Measurements from ENCODE around the gene MTHFD2.
"Not testable (repeated sequence)": the region's sequence is repeated elsewhere in the genome, so short reads cannot be mapped to it uniquely, and the experiment has no call there.

The MTHFD2 gene

DNA sequence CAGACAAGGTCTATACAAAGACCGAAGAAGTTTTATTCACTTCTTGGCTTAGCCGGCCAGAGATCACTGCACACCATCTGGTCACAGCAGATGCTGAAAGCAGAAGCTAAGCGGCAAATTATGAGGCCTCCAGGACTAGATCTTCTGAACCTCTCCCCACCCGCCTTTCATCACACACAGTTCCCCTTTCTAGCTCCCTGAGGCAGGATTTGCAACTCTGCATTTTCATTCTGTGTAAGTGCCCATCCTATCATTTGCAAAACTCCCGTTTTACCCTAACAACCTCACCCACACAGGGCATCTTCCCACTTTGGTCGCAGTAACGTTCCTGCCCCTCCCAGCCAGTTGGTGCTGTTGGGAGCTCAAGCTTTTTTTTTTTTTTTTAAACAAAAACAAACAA is 16.7 kb upstream of the MTHFD2 start:
- no peak overlapping the region for H3K4me3 ChIP-seq (ENCODE audit: control insufficient read depth, low read depth, low read length)
- no peak for DNase-seq (ENCODE audit: low read depth)

GRCh38 chr2:74183878-74184277 is 14.5 kb upstream of the MTHFD2 start:
- no peak for TF ChIP-seq CTCF (IDR thresholded peaks at IDR 0.05; ENCODE audit: control insufficient read depth, insufficient read depth, low read depth, low read length, missing control alignments)
- DNase-seq (ENCODE audit: low read depth), result no peak
- H3K4me3 ChIP-seq (ENCODE audit: control insufficient read depth, low read depth, low read length), result no peak overlapping the region

More for the DNA sequence above, 16.7 kb upstream of the MTHFD2 start:
- no peak for TF ChIP-seq CTCF (IDR thresholded peaks at IDR 0.05; ENCODE audit: control insufficient read depth, insufficient read depth, low read depth, low read length, missing control alignments)

DNA sequence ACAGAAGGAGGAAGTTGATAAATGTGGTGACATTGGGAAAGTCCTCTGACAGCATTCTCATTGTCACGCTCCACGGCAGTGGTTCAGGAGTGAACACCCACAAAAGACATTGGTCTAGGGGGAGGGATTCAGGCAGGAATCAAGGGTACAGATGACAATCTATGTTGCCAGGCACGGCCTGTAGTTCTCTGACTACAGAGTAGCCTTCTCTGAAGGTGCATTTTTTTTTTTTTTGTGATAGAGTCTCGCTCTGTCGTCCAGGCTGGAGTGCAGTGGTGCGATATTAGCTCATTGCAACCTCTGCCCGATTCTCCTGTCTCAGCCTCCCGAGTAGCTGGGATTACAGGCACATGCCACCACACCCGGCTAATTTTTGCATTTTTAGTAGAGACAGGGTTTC is 12.4 kb upstream of the MTHFD2 start:
- DNase-seq (ENCODE audit: low read depth), result no peak
- no peak for TF ChIP-seq CTCF (IDR thresholded peaks at IDR 0.05; ENCODE audit: control insufficient read depth, insufficient read depth, low read depth, low read length, missing control alignments)
- H3K4me3 ChIP-seq (ENCODE audit: control insufficient read depth, low read depth, low read length), result no peak overlapping the region

DNA sequence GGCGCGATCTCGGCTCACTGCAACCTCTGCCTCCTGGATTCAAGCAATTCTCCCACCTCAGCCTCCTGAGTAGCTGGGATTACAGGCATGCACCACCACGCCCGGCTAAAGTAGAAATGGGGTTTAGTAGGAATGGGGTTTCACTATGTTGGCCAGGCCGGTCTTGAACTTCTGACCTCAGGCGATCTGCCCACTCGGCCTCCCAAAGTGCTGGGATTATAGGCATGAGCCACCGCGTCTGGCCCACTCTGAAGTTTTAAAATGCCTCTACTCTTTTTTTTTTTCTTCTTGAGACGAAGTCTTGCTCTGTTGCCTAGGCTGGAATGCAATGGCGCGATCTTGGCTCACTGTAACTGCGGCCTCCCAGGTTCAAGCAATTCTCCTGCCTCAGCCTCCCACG is 11.7 kb upstream of the MTHFD2 start:
- not testable (repeated sequence) for H3K4me3 ChIP-seq (ENCODE audit: control insufficient read depth, low read depth, low read length); DNase-seq (ENCODE audit: low read depth)

DNA sequence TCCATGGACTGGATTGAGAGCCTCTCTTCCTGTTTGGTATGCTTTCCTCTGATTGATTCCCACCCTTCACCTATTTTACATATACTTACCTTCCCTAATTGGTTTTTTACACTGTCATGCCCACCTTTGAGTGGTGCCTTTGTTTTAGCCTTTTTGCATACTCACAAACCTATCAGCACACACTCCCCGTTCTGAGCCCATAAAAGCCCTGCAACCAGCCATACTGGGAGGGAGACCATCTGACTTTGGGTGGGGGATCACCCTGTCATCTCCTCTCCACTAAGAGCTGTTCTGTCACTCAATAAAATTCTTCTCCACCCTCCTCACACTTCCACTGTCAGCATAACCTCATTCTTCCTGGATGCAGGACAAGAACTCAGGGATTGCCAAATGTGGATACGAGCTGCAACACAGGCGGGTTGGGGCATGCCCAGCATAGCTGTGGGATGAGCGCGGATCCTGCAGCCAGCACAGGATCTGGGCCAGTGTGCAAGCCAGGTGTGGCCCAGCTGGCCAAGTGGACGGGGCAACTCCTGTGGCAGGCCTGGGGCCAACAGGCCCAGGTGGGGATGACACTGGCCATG is 10.3 kb upstream of the MTHFD2 start:
- no peak for TF ChIP-seq CTCF (IDR thresholded peaks at IDR 0.05; ENCODE audit: control insufficient read depth, insufficient read depth, low read depth, low read length, missing control alignments)
- no peak overlapping the region for H3K4me3 ChIP-seq (ENCODE audit: control insufficient read depth, low read depth, low read length)
- DNase-seq (ENCODE audit: low read depth), result no peak

- no peak overlapping the region for H3K4me3 ChIP-seq (ENCODE audit: control insufficient read depth, low read depth, low read length)
- no peak for TF ChIP-seq CTCF (IDR thresholded peaks at IDR 0.05; ENCODE audit: control insufficient read depth, insufficient read depth, low read depth, low read length, missing control alignments)
- no peak for DNase-seq (ENCODE audit: low read depth)
Observed at GRCh38 chr2:74188696-74189095, 9.7 kb upstream of the MTHFD2 start.

- TF ChIP-seq CTCF (IDR thresholded peaks at IDR 0.05; ENCODE audit: control insufficient read depth, insufficient read depth, low read depth, low read length, missing control alignments), result no peak
- DNase-seq (ENCODE audit: low read depth), result no peak
- H3K4me3 ChIP-seq (ENCODE audit: control insufficient read depth, low read depth, low read length), result no peak overlapping the region
Observed at GRCh38 chr2:74191596-74192380, 6.6 kb upstream of the MTHFD2 start.
